ENCODE results near the gene SMAD1.

- no peak for TF ChIP-seq EZH2 (optimal IDR thresholded peaks at IDR 0.05; ENCODE audit: low read depth, low read length)
- TF ChIP-seq, protein P1, sequence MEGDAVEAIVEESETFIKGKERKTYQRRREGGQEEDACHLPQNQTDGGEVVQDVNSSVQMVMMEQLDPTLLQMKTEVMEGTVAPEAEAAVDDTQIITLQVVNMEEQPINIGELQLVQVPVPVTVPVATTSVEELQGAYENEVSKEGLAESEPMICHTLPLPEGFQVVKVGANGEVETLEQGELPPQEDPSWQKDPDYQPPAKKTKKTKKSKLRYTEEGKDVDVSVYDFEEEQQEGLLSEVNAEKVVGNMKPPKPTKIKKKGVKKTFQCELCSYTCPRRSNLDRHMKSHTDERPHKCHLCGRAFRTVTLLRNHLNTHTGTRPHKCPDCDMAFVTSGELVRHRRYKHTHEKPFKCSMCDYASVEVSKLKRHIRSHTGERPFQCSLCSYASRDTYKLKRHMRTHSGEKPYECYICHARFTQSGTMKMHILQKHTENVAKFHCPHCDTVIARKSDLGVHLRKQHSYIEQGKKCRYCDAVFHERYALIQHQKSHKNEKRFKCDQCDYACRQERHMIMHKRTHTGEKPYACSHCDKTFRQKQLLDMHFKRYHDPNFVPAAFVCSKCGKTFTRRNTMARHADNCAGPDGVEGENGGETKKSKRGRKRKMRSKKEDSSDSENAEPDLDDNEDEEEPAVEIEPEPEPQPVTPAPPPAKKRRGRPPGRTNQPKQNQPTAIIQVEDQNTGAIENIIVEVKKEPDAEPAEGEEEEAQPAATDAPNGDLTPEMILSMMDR (IDR thresholded peaks at IDR 0.05; ENCODE audit: low read length): no peak
Observed at GRCh38 chr4:145484225-145484846, 2.7 kb downstream of the SMAD1 start.

All from MM.1S (cell line).